Right ventricle myocardium superior (tissue), 1 donor: ENCODE data around the gene TLR3. TPM values are rescaled to one million over a fixed set of nuclear protein-coding genes. Genes with fewer than 3 reads are reported as not detected.

ENCODE experiments used
- ATAC-seq: fragments of 200-7000 bp; cut with Tn5 transposase; one replicate; pipeline ENCODE4 v1.9.1; 2020; ENCODE audit warnings: mild to moderate bottlenecking; ENCODE audit not compliant: poor library complexity
- DNase-seq: peaks from one replicate; pipeline ENCODE4 v3.0.0-alpha.2; 2020
- intact Hi-C: fragments of 100-400 bp; cut with DNase I; formaldehyde crosslinking; loops from one replicate; pipeline ENCODE4 v1.11.2; 2022
- total RNA-seq: library from RNA; stranded (reverse); fragmentation: NEBNext Ultra II Directional; extraction: Animal tissue kit (Norgen Biotek cat#: 25700); gene quantifications from one replicate; pipeline ENCODE4 v1.2.1, GENCODE V29; 2021
- donor health status: DM: no; HTN: yes; CAD: no; lungs with severe emphysema.

TLR3 gene
- total RNA-seq, 1 donor from 2014 or later = 4.6 TPM

DNA sequence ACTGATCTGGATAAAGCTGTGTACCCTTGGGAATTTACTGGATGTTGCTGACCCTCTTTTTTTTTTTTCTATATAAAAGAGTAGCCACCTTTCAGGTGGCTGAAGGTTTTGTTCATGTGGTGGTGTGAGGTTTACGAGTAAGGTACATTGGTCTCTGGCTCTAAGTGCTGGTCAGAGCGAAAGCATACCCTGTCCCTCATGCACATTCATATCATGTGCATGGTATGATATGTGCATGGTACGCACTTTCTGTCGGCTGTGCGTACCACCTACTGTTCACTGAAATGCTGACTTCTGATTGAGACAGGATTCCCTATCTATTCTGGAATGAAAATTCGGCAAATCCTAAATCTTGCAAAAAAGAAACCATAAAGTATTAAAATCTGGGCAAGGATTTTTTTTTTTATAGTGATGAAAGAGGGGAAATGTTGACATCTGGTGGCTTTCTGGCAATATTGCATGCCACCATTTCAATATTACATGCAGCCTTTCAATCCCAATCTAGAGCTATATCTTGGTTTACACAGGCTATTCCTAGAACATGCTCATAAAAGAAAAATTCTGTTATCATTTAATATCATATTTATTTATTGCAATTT lies 68.3 kb downstream of the TLR3 start:
- DNase-seq (no peak), ATAC-seq (peak; percentile 53)
- intact Hi-C loops = loop anchor here (5.0 kb wide), 1 partner anchor 70 kb away; the partner anchor contains the start of gene TLR3

Other genes starting within 250 kb of the TLR3 start
- 14.6 TPM for gene FAM149A, start 35.5 kb downstream of the TLR3 start, total RNA-seq
- 25.3 TPM for gene CYP4V2, start 122.4 kb downstream of the TLR3 start, total RNA-seq
- gene KLKB1, start 158.4 kb downstream of the TLR3 start, total RNA-seq = 1.2 TPM
- gene F11, start 197.0 kb downstream of the TLR3 start, total RNA-seq = 0.40 TPM